Activated CD4-positive, CD25-positive, alpha-beta regulatory T cell treated with anti-CD3 and anti-CD28 coated beads, Interleukin-2, amount 50 U/mL, for 16 hours (primary cell): Measurements from ENCODE around the gene IQSEC3.

Source experiments
- DNase-seq: peaks from one replicate; pipeline ENCODE4 v3.0.0-alpha.2; 2020; ENCODE audit warnings: low read depth, low spot score

The IQSEC3 gene

DNA sequence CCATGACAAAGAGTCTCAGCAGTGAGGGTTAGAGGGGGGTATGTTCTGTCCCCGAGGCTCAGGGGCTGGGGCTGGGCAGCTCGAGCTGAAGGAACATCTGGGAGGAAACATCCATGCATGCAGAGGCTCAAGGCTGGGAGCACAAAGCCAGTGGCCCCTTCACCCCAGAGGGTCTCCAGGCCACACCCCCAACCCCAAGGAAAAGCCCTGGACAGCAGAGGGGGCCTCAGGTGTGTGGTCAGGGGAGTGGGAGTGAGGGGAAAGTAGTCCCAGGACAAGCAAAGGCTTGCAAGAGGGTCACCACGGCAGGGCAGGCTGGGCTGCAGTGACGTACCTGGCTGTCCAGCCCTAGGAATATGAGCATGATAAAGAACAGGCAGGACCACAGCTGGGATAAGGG lies 129.9 kb downstream of the IQSEC3 start:
- no peak for DNase-seq

DNA sequence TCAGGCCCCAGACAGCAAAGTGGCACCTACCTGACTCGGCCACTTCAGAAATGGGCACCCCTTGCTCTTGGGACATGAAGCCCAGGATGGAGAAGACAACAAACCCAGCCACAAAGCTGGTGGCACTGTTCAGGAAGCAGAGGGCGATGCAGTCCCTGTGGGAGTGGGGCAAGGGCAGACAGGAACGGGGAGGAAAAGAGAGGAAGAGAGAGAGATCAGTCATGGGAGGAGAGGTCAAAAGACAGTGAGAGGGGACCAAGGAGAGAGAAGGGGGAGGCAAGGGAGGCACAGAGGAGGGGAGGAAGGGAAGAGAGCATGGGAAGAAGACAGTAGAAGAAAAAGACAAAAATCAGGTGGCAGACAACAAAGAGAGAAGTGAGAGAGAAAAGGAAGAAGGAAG lies 130.8 kb downstream of the IQSEC3 start:
- DNase-seq = no peak

GRCh38 chr12:197911-198695 lies 131.5 kb downstream of the IQSEC3 start:
- DNase-seq = no peak

GRCh38 chr12:198705-199104 lies 132.1 kb downstream of the IQSEC3 start:
- no peak for DNase-seq

GRCh38 chr12:201361-201760 lies 134.8 kb downstream of the IQSEC3 start:
- DNase-seq = no peak

- no peak for DNase-seq
Measured at GRCh38 chr12:202081-202731, 135.6 kb downstream of the IQSEC3 start.

DNA sequence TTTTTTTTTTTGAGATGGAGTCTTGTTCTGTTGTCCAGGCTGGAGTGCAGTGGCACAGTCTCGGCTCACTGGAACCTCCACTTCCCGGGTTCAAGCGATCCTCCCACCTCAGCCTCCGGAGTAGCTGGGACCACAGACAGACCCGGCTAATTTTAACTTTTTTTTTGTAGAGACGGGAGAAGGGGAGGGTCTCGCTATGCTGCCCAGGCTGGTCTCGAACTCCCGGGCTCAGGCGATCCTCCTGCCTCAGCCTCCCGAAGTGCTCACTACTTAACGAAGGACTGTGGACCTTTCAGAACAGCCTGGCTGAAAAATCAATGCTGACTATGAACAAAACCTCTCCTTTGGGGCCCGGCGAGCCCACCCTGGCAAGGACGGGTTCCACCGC lies 136.5 kb downstream of the IQSEC3 start:
- no peak for DNase-seq

- no peak for DNase-seq
Measured at GRCh38 chr12:203462-204260, 137.1 kb downstream of the IQSEC3 start.

GRCh38 chr12:204261-204678 lies 137.7 kb downstream of the IQSEC3 start:
- no peak for DNase-seq

DNA sequence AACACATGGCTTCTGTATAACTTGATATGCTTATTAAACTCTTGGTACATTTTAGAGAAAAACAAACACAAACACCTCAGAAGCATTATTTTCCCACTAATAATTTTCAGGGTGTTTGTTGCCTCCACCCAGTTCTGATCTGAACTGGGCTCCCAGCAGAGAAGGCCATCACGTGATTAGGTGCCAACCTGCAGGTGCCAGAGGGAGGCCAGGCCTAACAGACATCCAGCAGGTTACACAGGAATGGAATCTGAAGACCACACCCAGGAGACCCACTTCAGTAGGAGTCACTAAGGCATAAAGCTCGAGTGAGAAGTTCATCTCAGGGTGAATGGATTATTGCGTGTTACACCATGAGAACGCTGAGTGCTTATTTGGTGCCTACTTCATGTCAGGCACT lies 138.5 kb downstream of the IQSEC3 start:
- no peak for DNase-seq

GRCh38 chr12:206746-207440 lies 140.3 kb downstream of the IQSEC3 start:
- no peak for DNase-seq

DNA sequence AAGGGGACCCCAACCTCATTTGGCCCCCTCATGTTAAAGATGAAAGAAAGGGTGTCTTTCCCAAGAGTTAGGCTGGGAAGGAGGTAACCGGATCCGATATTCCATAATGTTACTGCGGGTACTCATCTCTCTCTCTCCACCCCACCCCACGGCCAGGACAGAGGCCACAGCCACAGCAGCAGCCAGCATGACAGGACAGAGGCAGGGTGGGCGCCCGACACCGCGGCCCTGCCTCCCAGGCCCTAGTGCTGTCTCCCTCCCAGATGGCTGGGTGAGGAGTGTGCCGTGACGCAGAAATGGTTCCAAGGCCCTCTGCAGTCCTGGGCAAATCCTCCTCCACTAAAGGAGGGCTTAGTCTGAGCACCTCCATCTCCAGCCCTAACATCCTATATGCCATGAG lies 141.2 kb downstream of the IQSEC3 start:
- no peak for DNase-seq

GRCh38 chr12:208813-209212 lies 142.2 kb downstream of the IQSEC3 start:
- DNase-seq = no peak

GRCh38 chr12:209246-209645 lies 142.7 kb downstream of the IQSEC3 start:
- no peak for DNase-seq

GRCh38 chr12:209851-210250 lies 143.3 kb downstream of the IQSEC3 start:
- no peak for DNase-seq

GRCh38 chr12:210277-211141 lies 143.9 kb downstream of the IQSEC3 start:
- DNase-seq = no peak

GRCh38 chr12:211142-211465 lies 144.5 kb downstream of the IQSEC3 start:
- DNase-seq = no peak

GRCh38 chr12:211639-212414 lies 145.3 kb downstream of the IQSEC3 start:
- no peak for DNase-seq

DNA sequence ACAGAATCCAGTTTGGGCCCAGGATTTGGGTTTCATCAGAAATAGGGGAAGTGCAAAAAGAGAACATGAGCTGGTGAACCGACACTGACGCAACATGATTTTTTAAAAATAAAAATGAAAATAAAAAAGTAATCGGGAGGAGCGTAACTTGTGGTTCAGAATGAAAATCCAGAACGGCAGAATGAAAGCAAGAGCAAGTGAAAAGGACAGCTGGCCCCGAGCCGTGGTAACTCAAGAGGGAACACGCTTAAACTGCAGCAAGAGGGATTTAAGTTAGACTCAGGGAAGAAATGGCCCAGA lies 145.8 kb downstream of the IQSEC3 start:
- no peak for DNase-seq

DNA sequence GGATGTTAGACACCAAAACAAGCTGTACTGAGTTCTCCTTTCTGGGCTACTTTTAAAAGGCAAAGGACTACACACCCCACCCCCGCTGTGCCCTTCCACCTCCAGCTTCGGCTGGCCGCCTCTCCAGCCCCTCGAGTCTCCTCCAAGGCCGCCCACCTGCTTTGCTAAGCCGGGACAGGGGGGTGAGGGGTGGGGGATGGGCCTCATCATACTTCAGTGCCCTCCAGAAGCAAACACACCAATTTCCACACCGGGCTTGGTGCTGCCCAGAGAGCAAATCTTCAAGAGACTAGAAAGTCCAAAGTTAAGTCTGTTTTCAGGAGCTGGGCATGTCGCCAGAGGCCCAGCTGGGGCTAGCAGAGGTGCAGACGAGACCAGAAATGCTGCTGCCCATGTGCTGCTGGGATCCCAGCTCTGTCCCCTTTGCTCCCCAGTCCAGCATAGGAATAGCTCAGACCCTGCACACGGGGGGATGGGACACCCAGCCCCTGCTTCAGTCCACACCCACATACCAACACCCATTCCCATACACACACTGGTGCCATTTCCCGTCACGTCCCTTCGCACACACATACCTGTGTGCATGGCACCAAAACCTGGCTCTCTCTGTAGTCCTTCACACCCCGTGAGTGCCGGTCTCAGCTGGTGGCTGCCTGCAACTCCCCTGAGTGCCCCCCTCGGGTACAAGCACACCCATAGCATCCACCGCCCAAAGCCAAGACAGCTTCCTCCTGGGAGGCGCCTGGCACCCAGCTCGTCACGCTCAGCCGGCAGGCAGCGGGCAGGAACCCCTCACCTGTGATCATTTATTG lies 146.4 kb downstream of the IQSEC3 start:
- no peak for DNase-seq
